HEK293 (cell line): ENCODE data around the gene B4GALT5.

ENCODE experiments used
- CTCF ChIA-PET: fragments of 350-600 bp; formaldehyde crosslinking; extraction: SDS; loops from one replicate; lab custom pipeline; 2021; ENCODE audit warnings: antibody characterized with exemption; lab: Yijun Ruan, JAX
- POLR2A ChIA-PET: fragments of 300-600 bp; formaldehyde crosslinking; extraction: SDS; loops from one replicate; lab custom pipeline; 2020; ENCODE audit warnings: antibody characterized with exemption, inconsistent platforms; lab: Yijun Ruan, JAX
- H3K27ac ChIP-seq: fragments of 200-500 bp; sonication (Bioruptor generic); 2 replicates; pipeline ENCODE4 v1.5.1; 2014; ENCODE audit warnings: low read depth, low read length, control low read depth, inconsistent platforms; ENCODE audit errors: extremely low read depth
- H3K36me3 ChIP-seq, 2 experiments: fragments of 200-500 bp in 1 of 2; sonication (Bioruptor generic) in 1 of 2; 1 replicate in 1 of 2; 2 replicates in 1 of 2; pipeline ENCODE4 v1.5.1; 2014 to 2017; ENCODE audit warnings: inconsistent platforms in 2 of 2, low read length in 2 of 2; ENCODE audit not compliant: control insufficient read depth in 2 of 2, insufficient read depth in 1 of 2
- H3K4me1 ChIP-seq: fragments of 200-500 bp; sonication (Bioruptor generic); 2 replicates; pipeline ENCODE4 v1.5.1; 2014; ENCODE audit warnings: mild to moderate bottlenecking, low read length, inconsistent platforms; ENCODE audit not compliant: control insufficient read depth, insufficient read depth
- H3K4me3 ChIP-seq: 2 replicates; pipeline ENCODE4 v1.5.1; 2011; ENCODE audit warnings: low read depth, mild to moderate bottlenecking, control low read depth, low read length, moderate library complexity
- H3K9me3 ChIP-seq: fragments of 200-500 bp; sonication (Bioruptor generic); 2 replicates; pipeline ENCODE4 v1.5.1; 2014; ENCODE audit warnings: low read depth, low read length, inconsistent platforms; ENCODE audit not compliant: control insufficient read depth, insufficient read depth
- KLF10 ChIP-seq: fragments of 450-650 bp; IDR thresholded peaks from 2 replicates; pipeline ENCODE4 v1.5.1; 2018; ENCODE audit warnings: missing biosample characterization, mild to moderate bottlenecking, missing genetic modification characterization
- KLF16 ChIP-seq: fragments of 450-650 bp; formaldehyde crosslinking; IDR thresholded peaks from 2 replicates; pipeline ENCODE4 v1.5.1; 2017; ENCODE audit warnings: missing biosample characterization, missing genetic modification characterization
- MEIS1 ChIP-seq: sonication (generic); formaldehyde crosslinking; IDR thresholded peaks from 2 replicates; pipeline ENCODE4 v1.8.1; 2022; ENCODE audit warnings: missing genetic modification reagents, mild to moderate bottlenecking, borderline replicate concordance
- WT1 ChIP-seq: fragments of 450-650 bp; formaldehyde crosslinking; IDR thresholded peaks from 2 replicates; pipeline ENCODE4 v1.5.1; 2016; ENCODE audit warnings: missing biosample characterization, missing genetic modification characterization
- ZBTB20 ChIP-seq: fragments of 450-650 bp; formaldehyde crosslinking; IDR thresholded peaks from 2 replicates; pipeline ENCODE4 v1.5.1; 2016; ENCODE audit warnings: missing biosample characterization, missing genetic modification characterization
- ZBTB21 ChIP-seq: fragments of 450-650 bp; formaldehyde crosslinking; IDR thresholded peaks from 2 replicates; pipeline ENCODE4 v1.5.1; 2017; ENCODE audit warnings: missing biosample characterization, missing genetic modification characterization
- ZBTB48 ChIP-seq: fragments of 450-650 bp; formaldehyde crosslinking; IDR thresholded peaks from 2 replicates; pipeline ENCODE4 v1.5.1; 2016; ENCODE audit warnings: missing biosample characterization, missing genetic modification characterization
- ZFP69B ChIP-seq: fragments of 450-650 bp; formaldehyde crosslinking; IDR thresholded peaks from 2 replicates; pipeline ENCODE4 v1.5.1; 2016; ENCODE audit warnings: missing biosample characterization, missing genetic modification characterization
- ZNF114 ChIP-seq: fragments of 450-650 bp; formaldehyde crosslinking; IDR thresholded peaks from 2 replicates; pipeline ENCODE4 v1.5.0; 2017; ENCODE audit warnings: missing biosample characterization, missing genetic modification characterization
- ZNF19 ChIP-seq: fragments of 450-650 bp; formaldehyde crosslinking; IDR thresholded peaks from 2 replicates; pipeline ENCODE4; 2016; ENCODE audit warnings: missing biosample characterization, missing genetic modification characterization, low read depth
- ZNF324 ChIP-seq: fragments of 450-650 bp; formaldehyde crosslinking; IDR thresholded peaks from 2 replicates; pipeline ENCODE4 v1.5.1; 2016; ENCODE audit warnings: missing biosample characterization, missing genetic modification characterization
- ZNF335 ChIP-seq: fragments of 450-650 bp; formaldehyde crosslinking; conservative IDR thresholded peaks from 2 replicates; pipeline ENCODE4 v1.5.1; 2016; ENCODE audit warnings: missing biosample characterization, missing genetic modification characterization
- ZNF426 ChIP-seq: fragments of 450-650 bp; formaldehyde crosslinking; IDR thresholded peaks from 2 replicates; pipeline ENCODE4 v1.5.1; 2017; ENCODE audit warnings: missing biosample characterization, missing genetic modification characterization, mild to moderate bottlenecking, inconsistent platforms, moderate library complexity
- ZNF585B ChIP-seq: fragments of 450-650 bp; formaldehyde crosslinking; IDR thresholded peaks from 2 replicates; pipeline ENCODE4 v1.5.1; 2016; ENCODE audit warnings: missing biosample characterization, missing genetic modification characterization
- ZNF600 ChIP-seq: fragments of 450-650 bp; formaldehyde crosslinking; IDR thresholded peaks from 2 replicates; pipeline ENCODE4 v1.5.1; 2016; ENCODE audit warnings: missing biosample characterization, missing genetic modification characterization
- ZNF610 ChIP-seq: fragments of 450-650 bp; formaldehyde crosslinking; IDR thresholded peaks from 2 replicates; pipeline ENCODE4 v1.5.1; 2016; ENCODE audit warnings: missing biosample characterization, missing genetic modification characterization, borderline replicate concordance
- ZNF621 ChIP-seq: fragments of 450-650 bp; formaldehyde crosslinking; IDR thresholded peaks from 2 replicates; pipeline ENCODE4 v1.5.1; 2017; ENCODE audit warnings: missing biosample characterization, missing genetic modification characterization
- ZNF660 ChIP-seq: fragments of 450-650 bp; IDR thresholded peaks from 2 replicates; pipeline ENCODE4 v1.5.1; 2018; ENCODE audit warnings: missing biosample characterization, mild to moderate bottlenecking, missing genetic modification characterization
- ZNF707 ChIP-seq: fragments of 450-650 bp; formaldehyde crosslinking; IDR thresholded peaks from 2 replicates; pipeline ENCODE4 v1.5.1; 2016; ENCODE audit warnings: missing biosample characterization, missing genetic modification characterization
- ZNF785 ChIP-seq: fragments of 450-650 bp; formaldehyde crosslinking; IDR thresholded peaks from 2 replicates; pipeline ENCODE4 v1.5.1; 2016; ENCODE audit warnings: missing biosample characterization, missing genetic modification characterization
- ZNF830 ChIP-seq: fragments of 450-650 bp; IDR thresholded peaks from 2 replicates; pipeline ENCODE4 v1.5.0; 2018; ENCODE audit warnings: missing biosample characterization, missing genetic modification characterization, low read depth, mild to moderate bottlenecking, moderate library complexity
- ZNF837 ChIP-seq: fragments of 450-650 bp; formaldehyde crosslinking; IDR thresholded peaks from 2 replicates; pipeline ENCODE4 v1.5.1; 2016; ENCODE audit warnings: missing biosample characterization, missing genetic modification characterization
- ZSCAN5A ChIP-seq: fragments of 450-650 bp; formaldehyde crosslinking; IDR thresholded peaks from 2 replicates; pipeline ENCODE4 v1.5.1; 2016; ENCODE audit warnings: missing biosample characterization, missing genetic modification characterization
- TF ChIP-seq, protein P1 (sequence below): fragments of 450-650 bp; formaldehyde crosslinking; IDR thresholded peaks from 2 replicates; pipeline ENCODE4 v1.5.1; 2016; ENCODE audit warnings: missing biosample characterization, missing genetic modification characterization
- TF ChIP-seq, protein P2 (sequence below): fragments of 450-650 bp; formaldehyde crosslinking; IDR thresholded peaks from 2 replicates; pipeline ENCODE4 v1.5.1; 2016; ENCODE audit warnings: missing biosample characterization, missing genetic modification characterization
- TF ChIP-seq, protein P3 (sequence below): fragments of 450-650 bp; formaldehyde crosslinking; IDR thresholded peaks from 2 replicates; pipeline ENCODE4 v1.5.1; 2016; ENCODE audit warnings: missing biosample characterization, missing genetic modification characterization

The B4GALT5 gene

DNA sequence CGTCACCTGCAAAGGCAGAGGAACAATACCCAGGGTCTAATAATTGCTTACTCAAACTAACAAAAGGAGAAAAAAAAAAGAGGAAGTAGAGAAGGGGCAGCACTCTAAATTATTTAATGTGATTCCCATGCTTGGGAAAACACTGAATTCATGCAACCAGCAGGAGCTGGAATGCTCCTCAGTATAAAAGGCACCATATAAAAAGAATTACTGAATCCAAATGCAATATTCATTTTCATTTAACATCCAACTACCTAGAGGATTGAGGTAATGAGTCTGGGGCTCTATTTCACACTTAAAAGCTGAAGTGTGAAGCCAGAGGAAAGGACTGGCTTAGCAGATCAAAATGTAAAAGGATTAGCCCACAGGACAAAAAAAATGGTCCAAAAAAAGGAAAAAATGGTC lies 8.7 kb downstream of the B4GALT5 start:
- Histone ChIP-seq H3K36me3 (no peaks in the 10 kb centered on the region), H3K9me3 (no peaks in the 10 kb centered on the region), H3K27ac (no peak overlapping the region), H3K4me3 (no peak overlapping the region), H3K4me1 (peaks cover 3% of the 10 kb centered on the region; the same call in 1 of the 2 replicates)
- TF ChIP-seq ZNF837 (tag by site-specific recombination) (no peak), ZNF707 (tag by site-specific recombination) (no peak), ZNF324 (tag by site-specific recombination) (no peak), ZNF585B (no peak), ZNF621 (tag by site-specific recombination) (no peak), ZSCAN5A (no peak), WT1 (tag by site-specific recombination) (no peak), ZNF426 (no peak)
- TF ChIP-seq, protein P1, sequence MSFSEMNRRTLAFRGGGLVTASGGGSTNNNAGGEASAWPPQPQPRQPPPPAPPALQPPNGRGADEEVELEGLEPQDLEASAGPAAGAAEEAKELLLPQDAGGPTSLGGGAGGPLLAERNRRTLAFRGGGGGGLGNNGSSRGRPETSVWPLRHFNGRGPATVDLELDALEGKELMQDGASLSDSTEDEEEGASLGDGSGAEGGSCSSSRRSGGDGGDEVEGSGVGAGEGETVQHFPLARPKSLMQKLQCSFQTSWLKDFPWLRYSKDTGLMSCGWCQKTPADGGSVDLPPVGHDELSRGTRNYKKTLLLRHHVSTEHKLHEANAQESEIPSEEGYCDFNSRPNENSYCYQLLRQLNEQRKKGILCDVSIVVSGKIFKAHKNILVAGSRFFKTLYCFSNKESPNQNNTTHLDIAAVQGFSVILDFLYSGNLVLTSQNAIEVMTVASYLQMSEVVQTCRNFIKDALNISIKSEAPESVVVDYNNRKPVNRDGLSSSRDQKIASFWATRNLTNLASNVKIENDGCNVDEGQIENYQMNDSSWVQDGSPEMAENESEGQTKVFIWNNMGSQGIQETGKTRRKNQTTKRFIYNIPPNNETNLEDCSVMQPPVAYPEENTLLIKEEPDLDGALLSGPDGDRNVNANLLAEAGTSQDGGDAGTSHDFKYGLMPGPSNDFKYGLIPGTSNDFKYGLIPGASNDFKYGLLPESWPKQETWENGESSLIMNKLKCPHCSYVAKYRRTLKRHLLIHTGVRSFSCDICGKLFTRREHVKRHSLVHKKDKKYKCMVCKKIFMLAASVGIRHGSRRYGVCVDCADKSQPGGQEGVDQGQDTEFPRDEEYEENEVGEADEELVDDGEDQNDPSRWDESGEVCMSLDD (tag by site-specific recombination), result no peak
- ChIA-PET CTCF (interaction anchor here (0.6 kb wide), 1 partner anchor 1048 kb away, joined by 3 read pairs; no protein-coding TSS in a partner anchor), POLR2A (no interaction called here)

DNA sequence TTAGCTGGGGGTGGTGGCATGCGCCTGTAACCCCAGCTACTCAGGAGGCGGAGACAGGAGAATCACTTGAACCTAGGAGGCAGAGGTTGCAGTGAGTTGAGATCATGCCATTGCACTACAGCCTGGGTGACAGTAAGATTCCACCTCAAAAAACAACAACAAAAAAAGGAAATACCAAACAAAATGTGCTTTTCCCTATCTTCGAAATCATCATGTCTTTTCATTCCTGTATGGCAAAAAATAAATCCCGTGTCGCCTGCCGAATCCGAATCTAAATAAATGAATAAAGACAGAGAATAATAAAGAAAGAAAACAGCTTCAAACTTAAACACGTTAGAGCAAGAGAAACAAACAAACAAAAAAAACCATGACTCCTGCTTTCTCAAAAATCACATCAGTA lies 11.8 kb downstream of the B4GALT5 start:
- H3K4me3 ChIP-seq, result no peak overlapping the region
- peaks cover 9% of the 10 kb centered on the region for H3K4me1 ChIP-seq
- ChIA-PET POLR2A (no interaction called here), CTCF (interaction anchor here (0.7 kb wide), 1 partner anchor 160 kb away, joined by 3 read pairs; no protein-coding TSS in a partner anchor)
- no peak overlapping the region for H3K27ac ChIP-seq
- TF ChIP-seq ZNF19 (tag by site-specific recombination), result no peak
- TF ChIP-seq, protein P2, sequence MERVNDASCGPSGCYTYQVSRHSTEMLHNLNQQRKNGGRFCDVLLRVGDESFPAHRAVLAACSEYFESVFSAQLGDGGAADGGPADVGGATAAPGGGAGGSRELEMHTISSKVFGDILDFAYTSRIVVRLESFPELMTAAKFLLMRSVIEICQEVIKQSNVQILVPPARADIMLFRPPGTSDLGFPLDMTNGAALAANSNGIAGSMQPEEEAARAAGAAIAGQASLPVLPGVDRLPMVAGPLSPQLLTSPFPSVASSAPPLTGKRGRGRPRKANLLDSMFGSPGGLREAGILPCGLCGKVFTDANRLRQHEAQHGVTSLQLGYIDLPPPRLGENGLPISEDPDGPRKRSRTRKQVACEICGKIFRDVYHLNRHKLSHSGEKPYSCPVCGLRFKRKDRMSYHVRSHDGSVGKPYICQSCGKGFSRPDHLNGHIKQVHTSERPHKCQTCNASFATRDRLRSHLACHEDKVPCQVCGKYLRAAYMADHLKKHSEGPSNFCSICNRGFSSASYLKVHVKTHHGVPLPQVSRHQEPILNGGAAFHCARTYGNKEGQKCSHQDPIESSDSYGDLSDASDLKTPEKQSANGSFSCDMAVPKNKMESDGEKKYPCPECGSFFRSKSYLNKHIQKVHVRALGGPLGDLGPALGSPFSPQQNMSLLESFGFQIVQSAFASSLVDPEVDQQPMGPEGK (tag by site-specific recombination), result peak; percentile 27; the same call in 1 of the 2 replicates
- H3K36me3 ChIP-seq, result no peaks in the 10 kb centered on the region
- no peaks in the 10 kb centered on the region for H3K9me3 ChIP-seq

DNA sequence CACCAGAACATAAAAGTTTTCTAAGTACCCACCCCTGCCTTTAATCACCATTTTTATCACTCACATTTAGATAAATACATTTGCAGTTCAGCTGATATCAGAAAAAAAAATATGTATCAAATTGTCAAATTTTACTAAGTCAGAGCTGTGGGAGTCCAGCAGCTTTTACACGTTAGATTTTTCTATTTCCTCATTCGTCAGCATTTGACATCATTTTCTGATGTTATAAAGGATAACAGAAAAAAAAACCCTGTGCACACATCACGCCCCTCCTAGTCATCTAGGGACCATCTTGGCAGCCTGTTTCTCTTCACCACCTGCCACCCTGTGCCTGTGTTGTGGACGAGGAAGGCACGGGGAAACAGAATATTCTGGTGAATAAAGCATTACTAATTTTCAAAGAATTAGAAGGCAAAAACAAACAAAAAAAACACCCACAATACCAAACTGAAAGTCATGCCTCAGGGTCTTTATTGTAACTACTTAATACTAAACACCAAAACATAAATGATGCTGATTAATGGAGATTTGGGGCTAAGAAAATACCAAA lies 12.4 kb downstream of the B4GALT5 start:
- peaks cover 15% of the 10 kb centered on the region for H3K4me1 ChIP-seq
- CTCF ChIA-PET, result interaction anchor here (0.5 to 0.7 kb wide), 2 partner anchors 10 to 159 kb away, joined by 3 read pairs; no protein-coding TSS in a partner anchor
- POLR2A ChIA-PET, result no interaction called here
- no peaks in the 10 kb centered on the region for H3K36me3 ChIP-seq
- no peak overlapping the region for H3K4me3 ChIP-seq
- H3K9me3 ChIP-seq, result no peaks in the 10 kb centered on the region
- no peak overlapping the region for H3K27ac ChIP-seq
- peak; percentile 72 for TF ChIP-seq ZNF335 (tag by site-specific recombination)
- no peak for TF ChIP-seq ZNF610 (tag by site-specific recombination)
- peak; percentile 62; the same call in 1 of the 2 replicates for TF ChIP-seq ZBTB21 (tag by site-specific recombination)
- 0 out of 2 replicates have a peak, but pooled peaks have one; percentile 13 for TF ChIP-seq ZBTB20 (tag by site-specific recombination)
- TF ChIP-seq, protein P3, sequence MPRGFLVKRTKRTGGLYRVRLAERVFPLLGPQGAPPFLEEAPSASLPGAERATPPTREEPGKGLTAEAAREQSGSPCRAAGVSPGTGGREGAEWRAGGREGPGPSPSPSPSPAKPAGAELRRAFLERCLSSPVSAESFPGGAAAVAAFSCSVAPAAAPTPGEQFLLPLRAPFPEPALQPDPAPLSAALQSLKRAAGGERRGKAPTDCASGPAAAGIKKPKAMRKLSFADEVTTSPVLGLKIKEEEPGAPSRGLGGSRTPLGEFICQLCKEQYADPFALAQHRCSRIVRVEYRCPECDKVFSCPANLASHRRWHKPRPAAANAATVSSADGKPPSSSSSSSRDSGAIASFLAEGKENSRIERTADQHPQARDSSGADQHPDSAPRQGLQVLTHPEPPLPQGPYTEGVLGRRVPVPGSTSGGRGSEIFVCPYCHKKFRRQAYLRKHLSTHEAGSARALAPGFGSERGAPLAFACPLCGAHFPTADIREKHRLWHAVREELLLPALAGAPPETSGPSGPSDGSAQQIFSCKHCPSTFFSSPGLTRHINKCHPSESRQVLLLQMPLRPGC, result no peak
- no peak for TF ChIP-seq ZFP69B (tag by site-specific recombination)
- no peak for TF ChIP-seq MEIS1 (CRISPR knock-in tag)
- no peak for TF ChIP-seq ZNF785 (tag by site-specific recombination)
- no peak for TF ChIP-seq KLF10
- TF ChIP-seq ZNF660, result no peak
- TF ChIP-seq ZNF830 (tag by site-specific recombination), result no peak
- TF ChIP-seq ZNF600 (tag by site-specific recombination), result 0 out of 2 replicates have a peak, but pooled peaks have one; percentile 44
- TF ChIP-seq ZNF114 (tag by site-specific recombination), result no peak
- peak; percentile 9; the same call in 1 of the 2 replicates for TF ChIP-seq KLF16
- TF ChIP-seq ZBTB48 (tag by site-specific recombination), result peak; percentile 70; the same call in 1 of the 2 replicates
